Peyer's patch (tissue), 4 donors: ENCODE results near the gene GALK2.

Source experiments
- CTCF ChIP-seq, 6 experiments: fragments of 450-650 bp in 4 of 6; fragments of 200-600 bp in 2 of 6; sonication (generic) in 1 of 6; IDR thresholded peaks; one replicate each; pipeline ENCODE4 v1.5.1; 2017 to 2019; ENCODE audit warnings: antibody characterized with exemption in 6 of 6, mild to moderate bottlenecking in 3 of 6, moderate library complexity in 1 of 6
- POLR2A ChIP-seq, 2 donors: fragments of 450-650 bp; IDR thresholded peaks; one replicate each; pipeline ENCODE4 v1.5.1; 2017; ENCODE audit warnings: antibody characterized with exemption in 2 of 2, mild to moderate bottlenecking in 2 of 2, moderate library complexity in 2 of 2

- TF ChIP-seq POLR2A (IDR thresholded peaks at IDR 0.05), result no peak
- TF ChIP-seq CTCF (IDR thresholded peaks at IDR 0.05), result no peak
These were observed 173.5 kb downstream of the GALK2 start for GRCh38 chr15:49343546-49343945.
